GM18907 (cell line): Measurements from ENCODE around the gene MAP9.
"Not testable (repeated sequence)": the region's sequence is repeated elsewhere in the genome, so short reads cannot be mapped to it uniquely, and the experiment has no call there.

ENCODE experiments used
- ATAC-seq: cut with Tn5 transposase; IDR thresholded peaks from one replicate; pipeline ENCODE4 v1.9.1; 2021; ENCODE audit warnings: mild to moderate bottlenecking, moderate library complexity; ENCODE audit not compliant: unreplicated experiment

The MAP9 gene

GRCh38 chr4:155376387-155377268 is at the start of gene MAP9:
TSS of gene MAP9 (minus strand) at chr4:155376965. CDS start at chr4:155375850, 1,115 bp downstream.
- ATAC-seq, result peak; percentile 99

- not testable (repeated sequence) for ATAC-seq
Observed at GRCh38 chr4:155424778-155425177, 48.0 kb upstream of the MAP9 start.

- ATAC-seq, result no peak
Observed at GRCh38 chr4:155423671-155424070, 46.9 kb upstream of the MAP9 start.

GRCh38 chr4:155419266-155419665 is 42.5 kb upstream of the MAP9 start:
- ATAC-seq, result no peak

GRCh38 chr4:155415662-155416061 is 38.9 kb upstream of the MAP9 start:
- no peak for ATAC-seq

- ATAC-seq, result no peak
Observed at GRCh38 chr4:155413451-155413850, 36.7 kb upstream of the MAP9 start.

- ATAC-seq, result no peak
Observed at GRCh38 chr4:155411546-155411945, 34.8 kb upstream of the MAP9 start.

- peak; percentile 69 for ATAC-seq
Observed at GRCh38 chr4:155408796-155409195, 32.0 kb upstream of the MAP9 start.

- no peak for ATAC-seq
Observed at GRCh38 chr4:155407480-155407879, 30.7 kb upstream of the MAP9 start.

- ATAC-seq, result no peak
Observed at GRCh38 chr4:155405059-155405458, 28.3 kb upstream of the MAP9 start.

- ATAC-seq, result no peak
Observed at GRCh38 chr4:155403886-155404285, 27.1 kb upstream of the MAP9 start.

- ATAC-seq, result no peak
Observed at GRCh38 chr4:155402941-155403340, 26.2 kb upstream of the MAP9 start.

GRCh38 chr4:155400893-155401292 is 24.1 kb upstream of the MAP9 start:
- no peak for ATAC-seq

- ATAC-seq, result no peak
Observed at GRCh38 chr4:155399974-155400697, 23.4 kb upstream of the MAP9 start.

GRCh38 chr4:155392481-155393184 is 15.9 kb upstream of the MAP9 start:
- no peak for ATAC-seq

GRCh38 chr4:155391932-155392331 is 15.2 kb upstream of the MAP9 start:
- no peak for ATAC-seq

- no peak for ATAC-seq
Observed at GRCh38 chr4:155388162-155388561, 11.4 kb upstream of the MAP9 start.

GRCh38 chr4:155383541-155383940 is 6.8 kb upstream of the MAP9 start:
- ATAC-seq, result no peak

- ATAC-seq, result no peak
Observed at GRCh38 chr4:155377276-155377675, 511 bp upstream of the MAP9 start.

GRCh38 chr4:155371432-155372043 is 5.2 kb downstream of the MAP9 start:
- peak; percentile 36 for ATAC-seq

- ATAC-seq, result peak; percentile 76
Observed at GRCh38 chr4:155367608-155368007, 9.2 kb downstream of the MAP9 start.
